HL-60/S4 (cell line): ENCODE data around the gene FARS2.

Source experiments
- in situ Hi-C: fragments of 300-500 bp; cut with MboI; formaldehyde crosslinking; loops from 2 replicates; pipeline ENCODE4 v1.14.3; 2022; ENCODE audit warnings: low sequenced_read_pairs

FARS2 gene

DNA sequence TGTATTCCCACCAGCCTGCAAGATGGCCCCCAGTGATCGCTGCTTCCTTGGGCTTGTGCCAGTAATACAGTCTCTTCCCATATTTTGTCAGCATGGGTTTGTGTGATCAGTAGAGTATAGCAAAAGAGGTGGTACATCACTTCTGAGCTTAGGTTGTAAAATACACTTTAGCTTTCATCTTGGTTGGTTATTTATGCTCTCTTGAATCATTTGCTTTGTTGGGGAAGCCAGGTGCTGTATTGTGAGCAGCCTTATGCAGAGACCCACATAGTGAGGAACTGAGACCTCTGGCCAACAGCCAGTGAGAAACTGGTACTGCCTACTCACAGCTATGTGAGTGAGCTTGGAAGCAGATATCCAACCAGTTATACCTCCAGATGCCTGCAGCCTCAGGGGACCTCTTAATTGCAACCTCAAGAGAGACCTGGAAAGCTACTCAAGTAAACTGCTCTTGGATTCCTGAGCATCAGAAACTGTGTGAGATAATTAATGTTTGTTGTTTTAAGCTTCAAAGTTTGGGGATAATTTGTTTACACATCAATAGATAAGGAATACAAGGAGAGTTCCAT is 229.3 kb downstream of the FARS2 start:
- in situ Hi-C loops, result no loop called here

- in situ Hi-C loops, result no loop called here
Observed at GRCh38 chr6:5492356-5492755, 231.0 kb downstream of the FARS2 start.

GRCh38 chr6:5493806-5494205 is 232.5 kb downstream of the FARS2 start:
- in situ Hi-C loops, result no loop called here

DNA sequence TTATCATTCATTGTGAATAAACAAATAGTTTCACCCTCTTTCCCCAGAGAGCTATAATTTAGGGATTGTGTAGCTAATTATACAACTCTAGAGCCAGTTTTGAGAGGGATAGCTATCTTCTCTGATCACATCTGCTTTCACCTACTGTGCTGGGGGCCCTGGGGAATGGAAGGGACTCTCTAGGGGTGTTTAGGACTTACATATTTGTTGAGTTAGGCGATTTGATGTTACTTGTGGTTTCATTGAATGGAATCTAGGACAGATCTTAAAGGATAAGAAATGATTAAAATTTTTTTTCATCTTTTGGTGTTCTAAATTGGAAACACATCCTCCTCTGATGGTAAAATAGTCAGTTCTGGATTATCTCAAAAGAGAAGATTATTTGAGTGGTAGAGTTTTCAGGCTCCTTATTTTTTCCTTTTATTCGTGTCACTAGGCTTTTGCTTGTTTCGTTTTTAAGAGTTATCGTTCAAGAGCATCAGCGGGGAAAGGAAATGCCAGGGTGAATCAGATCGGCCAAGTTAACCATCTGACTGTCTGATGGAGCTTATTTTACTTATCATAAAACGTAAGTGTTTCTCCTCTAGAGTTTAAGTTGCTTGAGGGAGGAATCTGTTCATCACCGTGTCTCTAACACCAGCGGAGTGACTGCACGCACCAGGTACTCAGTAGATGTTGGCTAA is 236.7 kb downstream of the FARS2 start:
- in situ Hi-C loops, result no loop called here

- in situ Hi-C loops, result no loop called here
Observed at GRCh38 chr6:5498579-5498899, 237.2 kb downstream of the FARS2 start.

GRCh38 chr6:5499644-5500306 is 238.5 kb downstream of the FARS2 start:
- in situ Hi-C loops, result no loop called here

- in situ Hi-C loops, result no loop called here
Observed at GRCh38 chr6:5501837-5502236, 240.5 kb downstream of the FARS2 start.

GRCh38 chr6:5504078-5504477 is 242.8 kb downstream of the FARS2 start:
- in situ Hi-C loops, result no loop called here

DNA sequence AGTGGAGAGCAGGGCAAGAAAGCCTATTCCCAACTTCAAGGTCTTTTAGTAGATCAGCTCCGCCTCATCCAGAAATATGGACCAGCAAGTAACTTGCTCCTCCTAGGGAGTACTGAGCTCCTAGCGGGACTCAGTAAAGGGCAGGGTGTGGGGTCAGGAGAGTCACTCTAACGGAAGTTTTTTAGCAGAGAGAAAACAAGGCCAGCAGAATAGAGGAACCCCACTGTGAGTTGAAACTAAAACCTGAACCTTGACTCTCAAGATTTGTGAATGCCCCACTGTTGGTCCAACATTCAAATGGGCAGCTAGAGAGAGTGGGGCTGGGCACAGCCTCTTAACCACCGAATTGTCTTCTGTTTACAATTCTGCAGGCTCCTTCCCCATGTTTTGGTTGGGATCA is 244.8 kb downstream of the FARS2 start:
- in situ Hi-C loops, result no loop called here

DNA sequence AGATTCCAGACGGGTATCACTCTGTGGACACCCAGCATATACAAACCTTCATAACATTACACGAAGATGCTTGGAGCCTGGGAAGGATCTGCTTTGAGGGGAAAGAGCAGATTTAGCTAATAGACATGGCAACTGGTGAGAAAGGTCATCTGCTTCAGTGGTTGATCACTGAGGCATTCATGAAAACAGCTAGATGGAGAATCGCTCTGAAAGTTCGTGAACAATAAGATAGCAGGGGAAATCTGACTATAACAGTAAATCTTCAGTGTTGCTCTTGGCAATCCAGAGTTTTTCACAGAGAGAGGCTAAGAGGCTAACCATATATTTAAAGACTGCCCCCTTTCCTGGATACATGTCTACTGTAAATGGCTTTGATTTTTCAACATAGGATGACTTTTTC is 245.3 kb downstream of the FARS2 start:
- in situ Hi-C loops, result no loop called here

DNA sequence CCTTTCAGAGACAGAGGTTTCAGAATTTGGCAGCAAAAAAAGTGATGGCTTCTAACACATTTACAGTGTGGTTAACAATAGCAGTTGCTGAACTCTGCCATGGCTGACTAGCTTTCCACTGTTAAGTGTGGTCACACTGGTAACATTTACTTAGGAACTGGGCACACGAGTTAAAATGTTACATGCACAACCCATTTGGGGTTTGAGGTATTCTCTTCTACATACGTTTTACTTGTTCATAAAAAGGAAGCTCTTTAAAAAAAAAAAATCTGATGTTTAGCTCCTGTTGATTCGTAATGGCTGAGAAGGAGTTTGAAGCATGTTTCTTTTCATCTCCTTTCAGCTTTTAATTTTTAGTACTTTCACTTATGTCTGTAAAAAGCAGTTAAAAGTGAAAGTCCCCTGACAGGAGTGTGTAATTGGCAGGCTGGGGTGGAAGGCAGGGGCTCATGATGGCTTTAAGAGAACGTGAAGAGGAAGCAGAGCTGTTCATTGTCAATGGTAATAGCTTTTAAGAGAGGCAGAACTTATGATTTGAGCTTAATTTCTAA is 245.9 kb downstream of the FARS2 start:
- in situ Hi-C loops, result no loop called here

DNA sequence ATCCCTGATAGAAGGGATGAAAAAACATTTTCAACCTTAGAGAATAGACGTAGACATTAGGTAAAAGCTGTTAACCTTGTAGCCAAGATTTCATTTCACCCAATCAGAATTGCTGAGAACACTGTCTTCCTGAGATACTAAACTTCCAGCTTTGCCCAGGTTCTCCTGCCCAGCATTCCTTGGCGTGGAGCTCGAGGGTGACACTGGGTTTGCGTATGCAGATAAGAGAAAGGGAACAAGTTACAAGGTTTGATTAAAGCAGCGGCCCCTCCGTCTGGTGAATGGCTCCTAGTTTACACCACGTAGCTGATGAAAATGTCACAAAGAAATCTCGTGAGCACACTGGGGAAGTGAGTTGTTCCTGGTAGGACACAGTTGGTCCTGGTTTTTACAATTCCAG is 247.8 kb downstream of the FARS2 start:
- in situ Hi-C loops, result no loop called here

GRCh38 chr6:5510331-5511133 is 249.2 kb downstream of the FARS2 start:
- in situ Hi-C loops, result no loop called here

DNA sequence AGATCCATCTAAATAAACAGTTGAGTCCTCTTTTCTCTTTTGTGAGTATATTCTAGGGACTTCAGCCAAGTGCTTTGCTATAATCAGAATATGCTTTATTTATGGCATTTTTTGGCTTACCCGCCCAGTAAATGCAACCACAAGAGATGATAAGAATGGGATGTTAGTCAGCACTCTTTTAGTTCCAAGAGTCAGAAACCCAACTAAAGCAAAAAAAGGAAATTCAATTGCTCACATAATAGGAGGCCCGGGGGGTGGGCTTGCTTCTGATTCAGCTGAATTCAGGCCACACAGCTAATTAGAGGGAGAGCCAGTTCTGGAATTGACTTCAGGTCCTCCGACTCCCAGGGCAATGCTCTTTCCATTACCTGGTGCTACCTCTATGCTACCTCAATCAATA is 250.6 kb downstream of the FARS2 start:
- in situ Hi-C loops, result no loop called here

DNA sequence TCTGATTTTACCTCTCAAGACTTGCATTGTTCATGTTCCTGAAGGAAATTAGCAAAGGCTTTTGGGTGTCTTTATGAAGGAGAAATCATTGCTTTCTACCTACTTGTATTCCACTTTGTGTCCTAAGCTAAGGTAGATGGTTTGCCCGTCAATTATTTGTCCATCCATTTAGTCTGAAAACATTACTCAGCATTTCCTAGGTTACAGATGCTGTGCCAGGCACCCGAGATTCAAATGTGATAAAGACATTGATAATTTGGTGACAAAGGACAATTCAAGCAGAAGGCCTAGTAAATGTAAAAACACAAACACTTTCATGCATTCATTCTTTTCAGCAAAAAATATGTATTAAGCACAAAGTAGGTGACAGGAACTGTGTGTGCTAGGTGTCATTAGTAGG is 251.1 kb downstream of the FARS2 start:
- in situ Hi-C loops, result no loop called here

DNA sequence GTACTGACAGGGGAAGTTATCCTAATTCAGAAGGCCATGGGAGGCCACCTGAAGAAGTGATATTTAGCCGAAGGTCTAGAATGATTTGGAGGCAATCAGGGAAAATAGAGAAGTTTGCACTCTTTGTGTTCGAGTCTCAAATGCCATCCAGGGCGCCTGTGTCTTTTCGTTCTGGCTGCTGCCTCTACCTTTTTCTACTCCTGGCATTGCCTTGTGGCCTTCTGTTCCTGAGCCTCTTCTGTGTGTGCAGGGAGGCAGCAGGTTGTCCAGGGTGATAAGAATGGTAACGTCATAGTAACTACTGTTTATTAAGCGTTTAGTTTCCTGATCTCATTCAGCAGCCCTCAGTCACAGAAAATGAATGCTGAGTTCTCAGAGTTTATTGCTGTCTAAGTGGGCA is 252.1 kb downstream of the FARS2 start:
- in situ Hi-C loops, result no loop called here

DNA sequence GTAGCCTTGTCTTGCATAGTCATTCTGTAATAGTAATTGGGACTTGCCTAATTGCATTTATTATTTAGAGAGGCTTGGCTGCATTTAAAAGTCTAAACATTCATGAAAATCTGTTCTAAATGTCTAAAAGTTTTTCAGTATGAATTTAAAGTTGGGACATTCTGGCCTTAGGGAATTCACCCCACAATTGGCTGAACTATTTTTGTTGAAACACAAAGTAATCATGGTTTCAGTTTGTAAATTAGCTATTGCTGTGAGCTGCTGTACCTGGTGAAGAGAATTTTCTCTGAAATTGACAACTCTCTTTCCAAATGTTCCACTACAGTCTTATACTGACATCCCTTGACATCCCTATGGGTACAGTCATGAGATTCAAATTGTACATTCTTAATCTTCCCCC is 253.0 kb downstream of the FARS2 start:
- in situ Hi-C loops, result no loop called here

GRCh38 chr6:5515200-5515599 is 253.9 kb downstream of the FARS2 start:
- in situ Hi-C loops, result no loop called here

- in situ Hi-C loops, result no loop called here
Observed at GRCh38 chr6:5516036-5516435, 254.7 kb downstream of the FARS2 start.

DNA sequence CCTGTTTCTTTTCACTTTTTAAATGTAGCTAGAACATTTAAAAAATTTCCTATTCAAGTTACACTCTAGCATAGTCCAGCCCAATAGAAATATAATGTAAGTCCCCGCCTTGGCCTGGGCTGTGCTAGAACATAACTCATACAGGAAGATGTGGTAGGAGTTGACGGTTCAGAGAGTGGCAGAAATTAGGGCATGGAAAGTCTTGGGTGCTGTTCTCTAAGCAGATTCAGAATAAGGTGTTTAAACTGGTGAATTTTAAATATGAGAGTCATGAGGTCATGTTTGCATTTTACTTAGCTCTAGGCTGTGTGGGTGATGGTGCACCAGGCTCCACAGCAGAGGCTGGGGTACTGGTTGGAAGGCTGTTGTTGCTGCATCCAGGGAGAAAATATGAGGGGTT is 256.5 kb downstream of the FARS2 start:
- in situ Hi-C loops, result no loop called here

GRCh38 chr6:5518936-5519491 is 257.7 kb downstream of the FARS2 start:
- in situ Hi-C loops, result no loop called here
